H9 (cell line): ENCODE measurements around the gene B4GALT1. TPM values are rescaled to one million over a fixed set of nuclear protein-coding genes. Genes with fewer than 3 reads are reported as not detected.

ENCODE experiments used
- DNase-seq: peaks from one replicate; pipeline ENCODE4 v3.0.0-alpha.2; 2017
- H2AFZ ChIP-seq: one replicate; pipeline ENCODE4 v1.6.1; 2013; ENCODE audit warnings: mild to moderate bottlenecking, low read length, control low read depth, moderate library complexity
- H2AK5ac ChIP-seq: 2 replicates; pipeline ENCODE4 v1.6.1; 2013; ENCODE audit warnings: low read length, control low read depth, mixed read lengths; ENCODE audit not compliant: insufficient read length
- H2BK120ac ChIP-seq: one replicate; pipeline ENCODE4 v1.6.1; 2013; ENCODE audit warnings: low read depth, mild to moderate bottlenecking, low read length, control low read depth, inconsistent platforms; ENCODE audit not compliant: poor library complexity, severe bottlenecking
- H2BK12ac ChIP-seq: 2 replicates; pipeline ENCODE4 v1.6.1; 2013; ENCODE audit warnings: low read length, control low read depth, mixed read lengths, low read depth; ENCODE audit not compliant: insufficient read length
- H2BK15ac ChIP-seq: 2 replicates; pipeline ENCODE4 v1.6.1; 2013; ENCODE audit warnings: low read depth, low read length, control low read depth
- H2BK20ac ChIP-seq: one replicate; pipeline ENCODE4 v1.6.1; 2013; ENCODE audit warnings: low read depth, mild to moderate bottlenecking, low read length, control low read depth, inconsistent platforms; ENCODE audit not compliant: poor library complexity, severe bottlenecking
- H2BK5ac ChIP-seq: 2 replicates; pipeline ENCODE4 v1.6.1; 2013; ENCODE audit warnings: low read length, control low read depth, mixed read lengths; ENCODE audit not compliant: insufficient read length
- H3K14ac ChIP-seq: 2 replicates; pipeline ENCODE4 v1.6.1; 2013; ENCODE audit warnings: low read length, control low read depth; ENCODE audit not compliant: insufficient read depth
- H3K18ac ChIP-seq: 2 replicates; pipeline ENCODE4 v1.6.1; 2013; ENCODE audit warnings: low read depth, mild to moderate bottlenecking, mixed read lengths, low read length, control low read depth; ENCODE audit not compliant: insufficient read length
- H3K23ac ChIP-seq: 2 replicates; pipeline ENCODE4 v1.6.1; 2013; ENCODE audit warnings: low read length, control low read depth, mixed read lengths, low read depth; ENCODE audit not compliant: insufficient read length
- H3K23me2 ChIP-seq: 2 replicates; pipeline ENCODE4 v1.6.1; 2013; ENCODE audit warnings: low read depth, mild to moderate bottlenecking, mixed read lengths, low read length, control low read depth; ENCODE audit not compliant: insufficient read length, poor library complexity, severe bottlenecking
- H3K27ac ChIP-seq: 2 replicates; pipeline ENCODE4 v1.5.1; 2013; ENCODE audit warnings: low read length, control low read depth, mixed read lengths, low read depth; ENCODE audit not compliant: insufficient read length
- H3K27me3 ChIP-seq: 2 replicates; pipeline ENCODE4 v1.6.1; 2013; ENCODE audit warnings: low read length, control low read depth, inconsistent platforms; ENCODE audit not compliant: insufficient read depth
- H3K4ac ChIP-seq: 2 replicates; pipeline ENCODE4 v1.6.1; 2013; ENCODE audit warnings: low read depth, mild to moderate bottlenecking, control low read depth, inconsistent platforms, low read length, moderate library complexity
- H3K4me1 ChIP-seq: 2 replicates; pipeline ENCODE4 v1.6.1; 2013; ENCODE audit warnings: low read length, control low read depth, inconsistent platforms; ENCODE audit not compliant: insufficient read depth
- H3K4me2 ChIP-seq: 2 replicates; pipeline ENCODE4 v1.6.1; 2013; ENCODE audit warnings: low read length, control low read depth, mixed read lengths; ENCODE audit not compliant: insufficient read length, insufficient read depth
- H3K56ac ChIP-seq: 2 replicates; pipeline ENCODE4 v1.6.1; 2013; ENCODE audit warnings: low read depth, mild to moderate bottlenecking, mixed read lengths, low read length, control low read depth; ENCODE audit not compliant: insufficient read length
- H3K79me1 ChIP-seq: 2 replicates; pipeline ENCODE4 v1.6.1; 2013; ENCODE audit warnings: low read depth, mild to moderate bottlenecking, moderate library complexity, low read length, control low read depth, inconsistent platforms; ENCODE audit not compliant: insufficient read depth, poor library complexity, severe bottlenecking
- H3K79me2 ChIP-seq: 2 replicates; pipeline ENCODE4 v1.6.1; 2013; ENCODE audit warnings: low read length, control low read depth, inconsistent platforms; ENCODE audit not compliant: insufficient read depth
- H3K9ac ChIP-seq: 2 replicates; pipeline ENCODE4 v1.6.1; 2013; ENCODE audit warnings: low read length, control low read depth, mixed read lengths; ENCODE audit not compliant: insufficient read length; ENCODE audit errors: extremely low read depth
- H3K9me3 ChIP-seq: one replicate; pipeline ENCODE4 v1.6.1; 2013; ENCODE audit warnings: low read depth, low read length, inconsistent platforms; ENCODE audit not compliant: control insufficient read depth
- H3T11ph ChIP-seq: one replicate; pipeline ENCODE4 v1.6.1; 2013; ENCODE audit warnings: mild to moderate bottlenecking, low read length, control low read depth, inconsistent platforms
- H4K20me1 ChIP-seq: one replicate; pipeline ENCODE4 v1.6.1; 2013; ENCODE audit not compliant: control insufficient read depth, insufficient read length, insufficient read depth
- H4K5ac ChIP-seq: 2 replicates; pipeline ENCODE4 v1.6.1; 2013; ENCODE audit warnings: low read depth, mild to moderate bottlenecking, mixed read lengths, low read length, control low read depth; ENCODE audit not compliant: insufficient read length
- H4K8ac ChIP-seq: replicated peaks from 2 replicates; pipeline ENCODE4 v1.6.1; 2013; ENCODE audit warnings: low read length, control low read depth, mixed read lengths, low read depth; ENCODE audit not compliant: insufficient read length
- H4K91ac ChIP-seq: 2 replicates; pipeline ENCODE4 v1.6.1; 2013; ENCODE audit warnings: low read depth, mild to moderate bottlenecking, moderate library complexity, mixed read lengths, low read length, control low read depth; ENCODE audit not compliant: insufficient read length
- H3K27ac Mint-ChIP-seq, 3 experiments: 2 replicates in 2 of 3; 3 replicates in 1 of 3; pipeline ENCODE4 v1.8.0; 2020 to 2021; ENCODE audit warnings: mixed read lengths in 3 of 3, mild to moderate bottlenecking in 1 of 3, moderate library complexity in 1 of 3
- H3K27me3 Mint-ChIP-seq: 2 replicates; pipeline ENCODE4 v1.8.0; 2021; ENCODE audit warnings: low read depth, mild to moderate bottlenecking, moderate library complexity, mixed read lengths
- H3K36me3 Mint-ChIP-seq, 3 experiments: 2 replicates in 2 of 3; 3 replicates in 1 of 3; pipeline ENCODE4 v1.8.0; 2020 to 2021; ENCODE audit warnings: low read depth in 3 of 3, mixed read lengths in 3 of 3; ENCODE audit not compliant: insufficient read depth in 1 of 3
- H3K4me1 Mint-ChIP-seq, 2 experiments: 2 replicates each; pipeline ENCODE4 v1.8.0; 2020; ENCODE audit warnings: mixed read lengths in 2 of 2
- H3K4me3 Mint-ChIP-seq, 2 experiments: 2 replicates in 1 of 2; 3 replicates in 1 of 2; pipeline ENCODE4 v1.8.0; 2020 to 2021; ENCODE audit warnings: mild to moderate bottlenecking in 2 of 2, mixed read lengths in 2 of 2, moderate library complexity in 1 of 2
- H3K9me3 Mint-ChIP-seq, 2 experiments: 2 replicates in 1 of 2; 3 replicates in 1 of 2; pipeline ENCODE4 v1.8.0; 2020; ENCODE audit warnings: mild to moderate bottlenecking in 2 of 2, mixed read lengths in 2 of 2, moderate library complexity in 1 of 2
- WGBS: extraction: QIAGEN DNeasy Blood & Tissue Kit; methylation state at CpG from one replicate; pipeline ENCODE4 v1.1.7; 2013; ENCODE audit warnings: missing lambda C conversion rate, low lambda C conversion rate, mixed read lengths; ENCODE audit not compliant: insufficient read length; ENCODE audit errors: extremely low coverage; 5-methylcytosine and 5-hydroxymethylcytosine counted together
- total RNA-seq: library from RNA; stranded (reverse); gene quantifications from 2 replicates; pipeline ENCODE4 v1.2.1, GENCODE V29; 2021
- TF ChIP-seq, protein P1 (sequence below): fragments of 200-600 bp; sonication (generic); conservative IDR thresholded peaks from 3 replicates; pipeline ENCODE4 v1.8.0; 2021; ENCODE audit warnings: antibody characterized with exemption, mild to moderate bottlenecking

B4GALT1 gene
- total RNA-seq, 1 experiment from 2014 or later, result 15.3 TPM

DNA sequence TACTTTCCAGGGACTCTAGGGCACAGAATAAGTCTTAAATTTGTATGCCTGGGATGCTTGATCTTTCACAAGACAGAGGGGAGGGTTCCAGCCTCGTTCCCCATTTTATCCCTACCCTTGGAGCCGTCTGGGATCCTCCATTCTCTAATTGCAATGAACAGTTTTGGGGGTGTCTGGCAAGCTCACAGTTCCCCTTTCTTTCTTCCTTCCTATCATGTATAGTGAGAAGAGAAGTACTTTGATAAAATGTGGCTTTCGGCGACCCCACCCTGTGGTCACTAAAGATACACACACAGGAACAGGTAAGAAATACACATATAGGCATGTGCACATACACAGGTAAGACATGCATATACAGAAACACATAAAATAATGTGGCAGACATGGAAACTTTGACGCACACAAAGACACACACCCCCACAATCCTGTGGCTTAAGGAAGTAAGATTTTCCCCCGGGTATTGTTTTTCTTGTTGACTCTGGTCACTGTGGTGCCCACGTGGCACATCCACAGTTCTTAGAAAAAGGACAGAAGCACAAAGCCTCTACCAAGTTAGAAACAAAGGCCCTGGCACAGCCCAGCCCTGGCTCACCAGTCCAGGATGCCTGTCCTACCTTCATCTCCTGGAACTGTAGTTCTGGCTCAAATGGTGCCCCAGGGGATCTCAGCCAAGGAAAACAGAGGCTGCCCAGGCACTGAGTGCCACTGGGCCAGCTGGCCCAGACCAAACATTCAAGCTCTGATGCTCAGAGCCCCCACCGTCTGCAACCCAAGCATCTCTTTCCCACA lies 84.4 kb downstream of the B4GALT1 start:
- Histone ChIP-seq H3K18ac (no peak overlapping the region), H3K4ac (no peak overlapping the region), H3K4me1 (no peaks in the 10 kb centered on the region), H3K79me2 (no peaks in the 10 kb centered on the region), H3K23me2 (no peaks in the 10 kb centered on the region), H4K5ac (no peak overlapping the region), H3K27ac (no peak overlapping the region), H2BK15ac (no peak overlapping the region), H4K20me1 (no peaks in the 10 kb centered on the region), H3K79me1 (no peaks in the 10 kb centered on the region), H2BK20ac (no peak overlapping the region), H3K23ac (no peak overlapping the region), H2BK12ac (no peak overlapping the region), H3K56ac (no peak overlapping the region), H2AFZ (no peak overlapping the region), H3K27me3 (no peaks in the 10 kb centered on the region), H4K8ac (no peak overlapping the region), H4K91ac (no peak overlapping the region), H2BK5ac (no peak overlapping the region), H3K9ac (no peak overlapping the region), H2BK120ac (no peak overlapping the region), H2AK5ac (no peak overlapping the region), H3K4me2 (no peak overlapping the region), H3K14ac (no peak overlapping the region), H3K9me3 (no peaks in the 10 kb centered on the region), H3T11ph (no peak overlapping the region)
- TF ChIP-seq, protein P1, sequence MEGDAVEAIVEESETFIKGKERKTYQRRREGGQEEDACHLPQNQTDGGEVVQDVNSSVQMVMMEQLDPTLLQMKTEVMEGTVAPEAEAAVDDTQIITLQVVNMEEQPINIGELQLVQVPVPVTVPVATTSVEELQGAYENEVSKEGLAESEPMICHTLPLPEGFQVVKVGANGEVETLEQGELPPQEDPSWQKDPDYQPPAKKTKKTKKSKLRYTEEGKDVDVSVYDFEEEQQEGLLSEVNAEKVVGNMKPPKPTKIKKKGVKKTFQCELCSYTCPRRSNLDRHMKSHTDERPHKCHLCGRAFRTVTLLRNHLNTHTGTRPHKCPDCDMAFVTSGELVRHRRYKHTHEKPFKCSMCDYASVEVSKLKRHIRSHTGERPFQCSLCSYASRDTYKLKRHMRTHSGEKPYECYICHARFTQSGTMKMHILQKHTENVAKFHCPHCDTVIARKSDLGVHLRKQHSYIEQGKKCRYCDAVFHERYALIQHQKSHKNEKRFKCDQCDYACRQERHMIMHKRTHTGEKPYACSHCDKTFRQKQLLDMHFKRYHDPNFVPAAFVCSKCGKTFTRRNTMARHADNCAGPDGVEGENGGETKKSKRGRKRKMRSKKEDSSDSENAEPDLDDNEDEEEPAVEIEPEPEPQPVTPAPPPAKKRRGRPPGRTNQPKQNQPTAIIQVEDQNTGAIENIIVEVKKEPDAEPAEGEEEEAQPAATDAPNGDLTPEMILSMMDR, result no peak
- no peak overlapping the region for H3K27ac Mint-ChIP-seq
- DNase-seq, result no peak
- no peak overlapping the region; a peak in 1 of 5 replicates for H3K4me3 Mint-ChIP-seq
- H3K4me1 Mint-ChIP-seq, result no peaks in the 10 kb centered on the region
- H3K9me3 Mint-ChIP-seq, result peaks cover 14 to 17% of the 10 kb centered on the region in 2 experiments
- peaks cover 16% of the 10 kb centered on the region for H3K27me3 Mint-ChIP-seq
- WGBS, result no CpG with 5 or more reads among the region's 8 CpGs
- no peaks in the 10 kb centered on the region; a peak in 1 of 7 replicates for H3K36me3 Mint-ChIP-seq
